ENCODE data around the gene NUMB.
A peak's percentile ranks its signal among the peaks of the same experiment; 100 is the strongest.

NUMB gene

DNA sequence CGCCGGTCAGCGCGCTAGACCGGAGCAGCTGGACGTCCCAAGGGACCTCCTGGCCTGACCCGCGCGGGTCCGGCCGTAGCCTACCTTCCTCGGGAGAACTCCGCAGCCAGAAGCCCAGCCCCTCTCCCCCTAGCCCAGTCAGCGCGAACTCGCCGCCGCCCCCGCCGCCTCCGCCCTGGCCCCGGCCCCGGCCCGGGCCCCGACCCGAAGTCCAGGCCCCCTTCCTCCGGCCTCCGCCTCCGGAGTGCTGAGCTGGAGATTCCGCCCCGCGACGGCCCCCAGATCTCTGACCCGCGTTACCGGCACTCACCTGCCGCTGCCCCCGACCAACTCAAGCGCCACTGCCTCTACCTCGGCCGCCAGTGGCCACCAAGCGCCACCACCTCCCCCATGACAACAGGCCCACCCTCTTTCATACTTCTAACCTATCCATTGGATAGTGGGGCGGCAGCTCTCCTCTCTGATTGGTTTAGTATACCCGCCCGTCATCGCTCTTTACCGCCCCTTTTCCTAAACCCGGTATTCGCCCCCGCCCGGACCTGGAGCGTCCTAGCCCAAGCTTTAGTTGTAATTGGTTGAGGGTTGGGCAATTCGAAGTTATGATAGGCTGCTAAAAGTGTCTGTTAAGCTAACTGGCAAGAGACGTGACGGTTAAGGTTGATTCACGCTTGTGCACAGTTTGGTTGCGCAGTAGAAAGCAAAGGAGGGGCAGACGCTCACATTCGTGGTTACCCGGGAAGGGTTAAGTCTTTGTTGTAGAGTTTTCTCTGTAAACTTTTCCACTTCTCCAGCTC lies at the start of gene NUMB:
Gene NUMB (minus strand): TSS at position 364 of the 794 bp plus-strand sequence. CDS start 102,795 bp downstream, outside the sequence.
- peak; percentile 99 for DNase-seq

DNA sequence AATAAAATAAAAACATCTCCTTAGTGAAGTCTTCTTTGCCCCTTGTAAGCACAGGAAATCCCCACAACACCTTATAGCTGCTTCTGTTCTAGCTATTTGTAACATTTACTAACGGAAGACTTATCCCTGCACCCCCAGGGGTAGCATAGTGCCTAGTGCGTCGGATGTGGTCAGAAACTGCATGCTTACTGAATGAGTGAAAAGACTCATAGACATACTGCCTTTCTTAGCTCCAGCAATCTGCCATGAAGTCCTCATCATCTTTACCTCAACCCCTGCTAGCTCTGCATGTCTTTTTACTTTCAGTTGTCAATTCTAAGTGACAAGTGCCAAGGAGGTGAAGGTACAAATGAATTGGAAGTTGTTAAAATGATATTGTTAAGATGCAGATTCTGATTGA lies 45.3 kb upstream of the NUMB start:
- DNase-seq: no peak

DNA sequence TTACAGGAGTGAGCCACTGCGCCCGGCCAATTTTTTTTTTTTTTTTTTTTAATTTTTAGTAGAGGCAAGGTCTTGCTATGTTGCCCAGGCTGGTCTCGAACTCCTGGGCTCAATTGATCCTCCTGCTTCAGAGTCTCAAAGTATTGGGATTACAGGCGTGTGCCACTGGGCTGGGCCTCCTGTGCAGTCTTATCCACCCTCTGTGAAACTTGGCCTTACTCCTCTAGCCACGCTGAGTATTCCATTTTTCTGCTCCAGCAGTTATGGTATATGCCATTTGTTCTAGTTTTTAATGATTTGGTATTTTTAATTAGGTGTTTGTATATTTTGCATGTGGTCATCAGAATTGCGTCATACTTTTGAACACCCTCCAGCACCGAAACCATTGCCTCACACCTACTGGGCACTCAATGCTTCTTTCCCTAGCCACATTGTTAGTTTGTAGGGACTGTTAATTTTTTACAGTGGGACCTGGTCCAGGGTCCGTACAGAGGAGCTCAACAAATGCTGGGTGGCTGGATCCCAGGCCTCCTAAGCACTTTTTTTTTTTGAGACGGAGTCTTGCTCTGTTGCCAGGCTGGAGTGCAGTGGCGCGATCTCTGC lies 43.8 kb upstream of the NUMB start:
- DNase-seq: no peak

DNA sequence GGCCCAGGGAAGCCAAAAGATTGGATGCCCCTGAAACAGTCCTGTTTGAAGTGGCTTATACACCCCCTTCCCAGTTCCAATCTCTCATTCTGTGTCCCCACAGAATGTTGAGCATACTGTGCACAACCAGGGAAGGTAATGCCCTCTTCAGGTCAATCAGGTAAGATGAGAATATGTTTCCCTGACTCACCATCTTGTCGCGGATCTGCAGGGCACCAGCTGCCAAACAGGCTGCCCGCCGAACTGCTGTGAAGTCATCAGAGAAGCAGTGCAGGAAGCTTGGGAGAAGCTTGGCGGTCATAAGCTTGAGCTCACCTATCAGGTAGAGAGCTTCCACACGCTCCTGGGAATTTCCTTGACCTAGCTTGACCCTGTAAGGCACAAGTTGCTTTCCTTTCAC lies 42.0 kb upstream of the NUMB start:
- DNase-seq: no peak

DNA sequence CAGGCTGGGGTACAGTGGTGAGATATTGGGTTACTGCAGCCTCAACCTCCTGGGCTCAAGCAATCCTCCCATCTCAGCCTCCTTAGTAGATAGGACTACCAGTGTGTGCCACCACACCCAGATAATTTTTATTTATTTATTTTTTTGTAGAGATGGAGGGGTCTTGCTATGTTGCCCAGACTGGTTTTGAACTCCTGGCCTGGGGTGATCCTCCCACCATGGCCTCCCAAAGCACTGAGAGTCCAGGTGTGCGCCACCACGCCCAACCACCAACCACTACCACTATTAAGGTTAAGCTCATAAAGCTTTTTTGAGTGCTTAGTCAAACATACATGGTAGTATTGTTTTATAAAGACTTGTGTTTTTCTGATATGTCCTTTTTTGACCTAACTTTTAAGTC lies 36.2 kb upstream of the NUMB start:
- no peak for DNase-seq

DNA sequence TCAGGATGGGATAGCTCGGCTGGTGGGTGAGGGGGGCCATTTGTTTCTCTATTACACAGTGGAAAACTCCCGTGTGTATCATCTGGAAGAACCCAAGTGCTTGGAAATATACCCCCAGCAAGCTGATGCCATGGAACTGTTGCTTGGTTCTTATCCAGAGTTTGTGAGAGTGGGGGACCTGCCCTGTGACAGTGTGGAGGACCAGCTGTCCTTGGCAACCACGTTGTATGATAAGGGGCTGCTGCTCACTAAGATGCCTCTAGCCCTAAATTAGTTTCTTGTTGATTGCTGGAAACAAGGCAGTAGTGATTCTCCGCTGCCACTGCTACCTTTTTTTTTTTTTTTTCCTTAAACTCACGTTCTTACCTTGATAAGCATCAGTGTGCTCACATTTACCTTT lies 34.3 kb upstream of the NUMB start:
- no peak for DNase-seq

DNA sequence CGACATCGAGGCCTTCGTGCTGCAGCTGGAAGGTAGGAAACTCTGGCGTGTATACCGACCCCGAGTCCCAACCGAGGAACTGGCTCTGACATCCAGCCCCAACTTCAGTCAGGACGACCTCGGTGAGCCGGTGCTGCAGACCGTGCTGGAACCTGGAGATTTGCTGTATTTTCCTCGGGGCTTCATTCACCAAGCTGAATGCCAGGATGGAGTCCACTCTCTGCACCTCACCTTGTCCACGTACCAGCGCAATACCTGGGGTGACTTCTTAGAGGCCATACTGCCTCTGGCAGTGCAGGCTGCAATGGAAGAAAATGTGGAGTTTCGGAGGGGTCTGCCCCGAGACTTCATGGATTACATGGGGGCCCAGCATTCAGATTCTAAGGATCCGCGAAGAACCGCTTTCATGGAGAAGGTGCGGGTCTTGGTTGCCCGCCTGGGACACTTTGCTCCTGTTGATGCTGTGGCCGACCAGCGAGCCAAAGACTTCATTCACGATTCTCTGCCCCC lies 33.8 kb upstream of the NUMB start:
- no peak for DNase-seq

DNA sequence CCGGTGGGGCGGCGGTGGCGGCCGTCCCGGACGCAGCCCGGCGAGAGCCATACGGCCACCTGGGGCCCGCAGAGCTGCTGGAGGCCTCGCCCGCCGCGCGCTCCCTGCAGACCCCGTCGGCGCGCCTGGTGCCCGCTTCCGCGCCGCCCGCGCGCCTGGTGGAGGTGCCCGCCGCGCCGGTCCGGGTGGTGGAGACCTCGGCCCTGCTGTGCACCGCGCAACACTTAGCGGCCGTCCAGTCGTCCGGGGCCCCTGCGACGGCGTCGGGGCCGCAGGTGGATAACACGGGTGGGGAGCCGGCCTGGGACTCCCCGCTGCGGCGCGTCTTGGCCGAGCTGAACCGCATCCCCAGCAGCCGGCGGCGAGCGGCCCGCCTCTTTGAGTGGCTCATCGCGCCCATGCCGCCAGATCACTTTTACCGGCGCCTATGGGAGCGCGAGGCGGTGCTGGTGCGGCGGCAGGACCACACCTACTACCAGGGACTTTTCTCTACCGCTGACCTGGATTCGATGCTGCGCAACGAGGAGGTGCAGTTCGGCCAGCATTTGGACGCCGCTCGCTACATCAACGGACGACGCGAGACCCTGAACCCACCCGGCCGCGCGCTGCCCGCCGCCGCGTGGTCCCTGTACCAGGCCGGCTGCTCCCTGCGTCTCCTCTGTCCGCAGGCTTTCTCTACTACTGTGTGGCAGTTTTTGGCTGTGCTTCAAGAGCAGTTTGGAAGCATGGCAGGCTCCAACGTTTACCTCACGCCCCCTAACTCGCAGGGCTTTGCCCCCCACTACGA lies 33.1 kb upstream of the NUMB start:
- peak; percentile 6 to 53 for DNase-seq

DNA sequence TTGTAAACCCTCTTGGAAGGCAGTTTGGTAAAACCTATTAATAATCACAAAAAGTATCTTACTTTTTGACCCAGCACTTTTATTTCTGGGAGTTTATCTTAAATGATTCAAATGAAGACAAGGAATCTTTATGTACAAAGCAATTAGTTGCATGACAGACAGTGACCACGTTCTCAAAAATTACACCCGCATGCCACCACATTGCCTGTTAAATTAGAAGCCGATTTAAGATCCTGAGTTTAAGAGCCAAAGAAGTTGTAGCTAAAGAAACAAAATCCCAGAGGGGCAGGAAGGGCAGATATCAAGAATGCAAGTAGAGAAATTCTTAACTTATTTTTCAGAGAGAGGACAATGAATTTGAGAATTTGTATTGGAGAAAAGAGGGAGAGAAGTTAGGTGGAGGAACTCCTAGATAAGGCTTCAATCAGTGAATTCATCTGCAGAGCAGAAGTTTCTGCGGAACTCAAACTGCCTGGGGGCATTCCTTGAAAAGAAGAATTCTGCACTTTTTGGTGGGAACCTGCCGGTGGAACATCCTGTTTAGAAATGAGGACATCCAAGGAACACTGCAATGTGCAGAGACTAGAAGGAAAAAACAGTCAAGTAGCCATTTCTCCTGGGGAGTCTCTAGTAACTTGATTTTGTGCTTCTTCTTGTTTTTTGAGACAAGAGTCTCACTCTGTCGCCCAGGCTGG lies 31.3 kb upstream of the NUMB start:
- no peak for DNase-seq

DNA sequence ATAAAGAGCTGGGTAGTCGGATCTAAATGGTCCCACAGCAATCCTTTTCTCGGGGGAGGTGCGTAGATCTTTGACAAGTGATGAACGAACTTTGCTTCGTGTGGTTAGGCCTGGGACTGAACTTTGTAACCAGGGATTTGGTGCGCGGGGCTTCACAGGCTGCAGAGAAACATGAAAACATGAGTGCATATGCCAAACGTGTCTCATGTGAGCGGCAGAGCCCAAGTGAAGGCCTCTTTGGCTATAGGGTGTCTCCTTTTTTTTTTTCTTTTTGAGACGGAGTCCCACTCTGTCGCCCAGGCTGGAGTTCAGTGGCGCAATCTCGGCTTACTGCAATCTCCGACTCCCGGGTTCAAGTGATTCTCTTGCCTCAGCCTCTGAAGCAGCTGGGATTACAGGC lies 20.3 kb upstream of the NUMB start:
- DNase-seq: no peak

DNA sequence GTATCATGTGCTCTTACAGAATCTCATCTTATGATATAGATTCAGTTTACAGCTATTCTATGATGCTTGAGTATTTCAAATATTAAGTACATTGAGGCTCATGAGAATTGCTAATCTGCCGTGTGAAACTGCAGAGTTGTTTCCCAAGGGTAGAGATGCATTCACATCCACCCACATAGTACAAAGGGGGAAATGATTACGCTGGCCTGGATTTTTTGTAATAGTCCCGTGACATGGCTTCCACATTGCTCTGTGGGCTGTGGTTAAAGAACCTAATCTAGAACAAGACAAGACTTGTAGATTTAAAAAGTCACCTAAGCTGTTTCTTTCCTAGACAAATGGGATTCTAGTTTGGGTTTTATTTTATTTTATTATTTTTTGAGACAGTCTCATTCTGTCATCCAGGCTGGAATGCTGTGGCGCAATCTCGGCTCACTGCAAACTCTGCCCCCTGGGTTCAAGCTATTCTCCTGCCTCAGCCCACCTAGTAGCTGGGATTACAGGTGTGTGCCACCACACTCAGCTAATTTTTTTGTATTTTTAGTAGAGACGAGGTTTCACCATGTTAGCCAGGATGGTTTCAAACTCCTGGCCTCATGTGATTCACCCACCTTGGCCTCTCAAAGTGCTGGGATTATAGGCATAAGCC lies 19.4 kb upstream of the NUMB start:
- DNase-seq: no peak

DNA sequence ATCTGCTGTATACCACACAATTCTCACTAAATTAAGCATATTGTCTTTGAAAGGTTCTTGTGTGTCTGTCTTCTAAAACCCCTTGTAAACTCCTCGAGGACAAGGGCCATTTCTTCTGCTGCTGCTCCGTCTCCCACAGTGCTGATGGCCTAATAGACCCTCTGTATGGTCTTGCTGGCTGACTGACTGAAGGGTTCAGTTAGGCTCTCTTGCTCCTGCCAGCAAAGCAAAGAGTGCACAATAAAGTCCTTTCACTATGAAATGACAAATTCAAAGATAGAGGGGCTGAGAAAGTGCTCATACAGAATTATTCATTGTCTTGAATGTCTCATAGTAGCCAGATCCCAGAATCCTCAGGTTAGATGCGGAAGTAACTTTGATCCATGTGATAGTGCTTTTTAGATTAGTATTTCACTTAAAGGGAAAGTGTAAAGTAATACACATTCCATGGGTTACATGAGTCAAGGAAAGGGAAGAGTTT lies 18.1 kb upstream of the NUMB start:
- no peak for DNase-seq

DNA sequence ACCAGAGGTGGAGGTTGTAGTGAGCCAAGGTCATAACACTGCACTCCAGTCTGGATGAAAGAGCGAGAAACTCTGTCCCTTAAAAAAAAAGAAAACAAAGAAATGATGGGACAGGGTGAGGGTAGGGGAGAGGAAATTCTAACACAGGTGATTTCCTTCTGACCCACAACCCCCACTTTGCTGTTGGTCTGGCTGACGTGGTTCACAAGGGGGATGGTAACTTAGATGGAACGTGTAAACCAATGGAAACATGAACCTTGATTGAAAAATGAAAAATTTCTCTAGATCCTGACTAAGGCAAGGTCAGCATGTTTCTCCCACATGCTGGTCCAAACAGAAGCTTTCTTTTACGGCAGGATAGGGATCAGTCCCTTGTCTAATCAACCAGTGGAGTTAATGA lies 16.6 kb upstream of the NUMB start:
- no peak for DNase-seq

DNA sequence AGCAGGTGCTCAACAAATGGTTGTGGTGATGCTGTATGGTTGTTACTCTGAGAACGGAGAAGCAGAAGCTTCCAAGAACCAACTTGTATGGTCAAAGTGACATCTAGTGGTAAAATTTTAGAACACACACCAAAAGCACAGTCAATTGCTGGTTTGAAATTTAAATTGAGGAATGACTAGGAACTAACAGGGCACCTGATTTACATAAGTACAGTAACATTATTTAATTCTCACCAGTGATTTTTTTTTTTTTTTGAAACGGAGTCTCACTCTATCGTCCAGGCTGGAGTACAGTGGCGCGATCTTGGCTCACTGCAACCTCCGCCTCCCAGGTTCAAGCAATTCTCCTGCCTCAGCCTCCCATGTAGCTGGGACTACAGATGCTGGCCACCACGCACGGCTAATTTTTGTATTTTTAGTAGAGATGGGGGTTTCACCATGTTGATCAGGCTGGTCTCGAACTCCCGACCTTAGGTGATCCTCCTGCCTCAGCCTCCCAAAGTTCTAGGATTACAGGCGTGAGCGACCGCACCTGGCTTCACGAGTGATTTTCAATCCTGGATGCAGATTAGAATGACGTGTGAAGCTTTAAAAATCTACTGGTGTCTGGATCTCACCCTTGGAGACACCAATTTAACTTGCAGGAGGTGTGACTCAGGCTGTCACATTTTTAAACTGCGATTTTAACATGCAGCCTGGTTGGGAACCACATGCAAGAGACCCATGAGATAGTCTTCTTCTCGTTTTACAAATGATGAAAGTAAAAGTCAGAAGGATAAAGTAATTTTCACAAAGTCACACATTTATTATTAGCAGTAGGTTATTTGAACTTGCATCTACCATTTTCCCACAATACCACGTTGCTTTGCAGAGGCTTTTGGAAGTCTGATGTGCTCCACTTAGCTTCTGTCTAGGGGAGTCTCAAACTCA lies 14.1 kb upstream of the NUMB start:
- DNase-seq: peak in 1 of 2 experiments; percentile 25

DNA sequence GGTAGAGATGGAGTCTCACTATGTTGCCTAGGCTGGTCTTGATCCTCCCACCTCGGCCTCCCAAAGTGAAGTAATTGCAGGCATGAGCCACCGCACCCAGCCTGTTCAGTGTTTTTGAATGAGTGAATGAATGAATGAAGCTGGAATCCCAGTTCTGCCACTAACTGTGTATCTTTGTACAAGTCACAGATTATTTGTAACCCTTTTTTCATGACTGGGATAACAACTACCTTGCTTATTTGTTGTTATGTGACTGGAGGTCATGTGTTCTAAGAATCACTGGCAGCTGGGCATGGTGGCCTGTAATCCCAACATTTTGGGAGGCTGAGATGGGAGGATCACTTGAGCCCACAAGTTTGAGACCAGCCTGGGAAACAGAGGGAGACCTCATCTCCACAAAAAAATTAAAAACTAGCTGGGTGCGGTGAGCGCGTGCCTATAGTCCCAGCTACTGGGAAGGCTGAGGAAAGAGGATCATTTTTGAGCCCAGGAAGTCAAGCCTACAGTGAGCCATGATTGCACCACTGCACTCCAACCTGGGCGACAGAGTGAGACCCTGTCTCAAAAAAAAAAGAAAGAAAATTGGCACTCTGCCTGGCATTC lies 13.3 kb upstream of the NUMB start:
- no peak for DNase-seq

DNA sequence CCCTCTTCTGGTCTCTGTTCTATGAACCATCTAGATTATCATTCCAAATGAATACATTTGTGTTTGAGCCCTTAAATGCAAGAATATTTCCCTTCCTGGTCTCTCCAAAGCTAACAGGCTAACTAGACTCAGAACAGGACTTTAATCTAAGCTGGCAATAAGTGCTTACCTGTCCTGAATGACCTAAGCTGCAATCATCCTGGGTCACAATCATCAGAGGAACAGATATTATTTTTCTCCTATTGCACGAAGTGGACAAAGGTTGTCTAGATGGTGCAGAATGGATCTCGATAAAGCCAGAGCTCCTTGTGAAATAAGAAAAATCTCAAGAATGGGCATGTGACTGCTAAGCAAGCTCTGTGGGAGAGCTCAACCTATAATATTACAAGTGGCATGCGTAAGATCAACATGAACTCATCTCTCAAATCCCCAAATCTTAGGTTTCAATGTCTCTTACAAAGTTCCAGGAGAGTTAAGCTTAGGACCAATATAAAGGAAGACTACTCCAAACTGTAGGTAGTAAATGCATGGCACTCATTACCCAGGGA lies 10.6 kb upstream of the NUMB start:
- DNase-seq: no peak

DNA sequence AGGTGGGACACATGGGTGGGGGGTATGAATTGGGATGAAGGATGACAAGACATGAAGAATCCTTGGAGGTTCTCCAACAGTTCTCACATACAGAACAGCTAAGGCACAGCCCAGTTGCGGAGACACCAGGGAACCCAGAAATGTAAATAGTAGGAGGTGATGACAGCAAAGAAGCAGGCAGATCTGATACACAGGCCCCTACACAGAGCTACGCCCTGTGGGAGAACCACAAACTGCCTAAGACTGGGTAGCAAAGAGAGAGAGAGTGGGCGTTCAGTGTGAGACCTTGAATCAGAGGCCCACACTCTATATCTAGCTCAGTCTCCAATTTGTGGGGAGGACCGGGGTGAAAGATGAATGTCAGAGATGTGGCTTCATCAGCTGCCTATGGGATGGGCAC lies 9.5 kb upstream of the NUMB start:
- DNase-seq: no peak

DNA sequence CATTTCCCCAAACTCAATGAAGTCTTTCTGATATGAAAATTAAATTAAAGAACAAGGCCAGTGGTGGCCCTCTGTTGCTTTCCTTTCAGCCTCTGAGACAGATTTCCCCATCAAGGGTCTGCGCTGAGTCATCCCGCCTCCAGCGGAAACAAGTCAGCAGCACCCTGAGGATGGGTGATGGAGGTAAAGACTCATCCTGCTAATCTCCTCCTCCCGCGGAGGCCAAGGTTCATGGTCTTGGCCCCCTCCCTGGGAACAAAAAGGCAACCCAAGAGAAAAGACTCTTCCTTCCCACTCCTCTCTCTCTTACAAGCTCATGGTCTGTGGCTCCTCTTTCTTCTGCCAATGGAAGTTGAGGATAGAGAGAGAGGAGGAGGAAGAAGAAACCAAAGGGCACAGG lies 9.0 kb upstream of the NUMB start:
- DNase-seq: no peak

DNA sequence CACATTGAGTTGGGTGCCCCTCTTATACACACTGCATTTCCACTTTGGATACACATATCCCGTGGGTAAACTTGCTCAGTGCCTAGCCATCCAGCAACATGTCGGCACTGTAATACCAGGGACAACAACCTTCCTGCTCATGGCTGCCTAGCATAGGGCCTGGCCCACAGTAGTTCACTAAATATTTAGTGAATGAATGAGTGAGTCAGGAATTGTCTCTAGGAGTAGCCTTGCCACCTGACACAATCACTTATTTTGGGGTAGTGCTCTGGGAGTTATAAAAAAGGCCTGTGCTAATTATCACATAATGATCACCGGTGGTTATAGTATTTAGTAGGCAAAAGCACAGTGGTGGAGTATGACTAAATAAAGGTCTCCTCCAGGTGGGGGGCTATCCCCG lies 8.5 kb upstream of the NUMB start:
- no peak for DNase-seq

DNA sequence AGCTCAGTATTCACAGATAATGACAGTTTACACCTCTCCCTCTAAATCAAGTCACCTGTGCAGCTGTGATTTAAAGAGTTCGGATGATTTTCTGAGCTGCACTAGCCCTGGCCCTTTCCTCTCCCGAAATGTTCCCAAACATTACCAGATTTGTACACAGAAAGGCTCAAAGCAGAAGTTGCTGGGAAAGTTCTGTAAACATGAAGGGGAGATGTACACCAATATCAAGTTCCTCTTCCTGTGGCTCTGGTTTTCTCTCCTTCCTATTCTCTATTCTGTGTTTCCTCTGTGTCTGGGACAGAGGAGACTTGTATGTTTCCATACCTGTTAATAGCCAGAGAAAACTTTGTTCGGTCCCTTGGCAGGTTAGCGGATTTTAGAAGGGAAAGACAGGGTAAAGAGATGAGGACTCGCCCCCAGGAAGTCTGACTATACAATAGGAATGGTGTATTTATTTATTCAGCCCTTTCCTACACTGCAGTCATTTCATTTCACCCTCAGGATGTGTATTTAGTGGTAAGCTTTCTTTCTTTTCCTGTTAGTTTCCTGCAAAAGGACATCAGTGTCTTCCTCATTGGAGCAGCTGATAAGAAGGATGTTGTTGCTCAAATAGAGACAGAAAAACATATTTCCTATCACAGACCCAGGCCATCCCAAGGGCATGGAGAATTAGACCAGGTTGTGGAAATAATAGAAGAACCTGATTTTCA lies 7.6 kb upstream of the NUMB start:
- no peak for DNase-seq
